Loucy (cell line): ENCODE measurements around the gene POLR3K.

ENCODE experiments used
- EZH2phosphoT487 ChIP-seq: fragments of 200-600 bp; IDR thresholded peaks from 2 replicates; pipeline ENCODE4 v1.6.1; 2018; ENCODE audit warnings: antibody characterized with exemption, mild to moderate bottlenecking, moderate library complexity, borderline replicate concordance
- TF ChIP-seq, protein P1 (sequence below): fragments of 200-600 bp; sonication (generic); conservative IDR thresholded peaks from 2 replicates; pipeline ENCODE4 v1.5.1; 2014; ENCODE audit warnings: mild to moderate bottlenecking, antibody characterized with exemption, low read length

GRCh38 chr16:91484-91883 lies 38.1 kb upstream of the POLR3K start:
- TF ChIP-seq, protein P1, sequence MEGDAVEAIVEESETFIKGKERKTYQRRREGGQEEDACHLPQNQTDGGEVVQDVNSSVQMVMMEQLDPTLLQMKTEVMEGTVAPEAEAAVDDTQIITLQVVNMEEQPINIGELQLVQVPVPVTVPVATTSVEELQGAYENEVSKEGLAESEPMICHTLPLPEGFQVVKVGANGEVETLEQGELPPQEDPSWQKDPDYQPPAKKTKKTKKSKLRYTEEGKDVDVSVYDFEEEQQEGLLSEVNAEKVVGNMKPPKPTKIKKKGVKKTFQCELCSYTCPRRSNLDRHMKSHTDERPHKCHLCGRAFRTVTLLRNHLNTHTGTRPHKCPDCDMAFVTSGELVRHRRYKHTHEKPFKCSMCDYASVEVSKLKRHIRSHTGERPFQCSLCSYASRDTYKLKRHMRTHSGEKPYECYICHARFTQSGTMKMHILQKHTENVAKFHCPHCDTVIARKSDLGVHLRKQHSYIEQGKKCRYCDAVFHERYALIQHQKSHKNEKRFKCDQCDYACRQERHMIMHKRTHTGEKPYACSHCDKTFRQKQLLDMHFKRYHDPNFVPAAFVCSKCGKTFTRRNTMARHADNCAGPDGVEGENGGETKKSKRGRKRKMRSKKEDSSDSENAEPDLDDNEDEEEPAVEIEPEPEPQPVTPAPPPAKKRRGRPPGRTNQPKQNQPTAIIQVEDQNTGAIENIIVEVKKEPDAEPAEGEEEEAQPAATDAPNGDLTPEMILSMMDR: no peak
- no peak for TF ChIP-seq EZH2phosphoT487
